ENCODE data around the gene CLDN3. TPM values are rescaled to one million over a fixed set of nuclear protein-coding genes. Genes with fewer than 3 reads are reported as not detected.

Gene CLDN3
- 0.19 TPM in 1 of 2 replicates, not detected in the other for total RNA-seq
- long read RNA-seq, result 0 reads

GRCh38 chr7:73770002-73770859 lies at the start of gene CLDN3:
TSS of gene CLDN3 (minus strand) at chr7:73770270. CDS start at chr7:73770049, 221 bp downstream.
- Mint-ChIP-seq H3K27me3 (ENCODE audit: low read depth) (peaks cover 57% of the 10 kb centered on the region), H3K36me3 (ENCODE audit: low read depth) (no peaks in the 10 kb centered on the region), H3K4me3 (no peak within 1 kb of the TSS), H3K9me3 (no peaks in the 10 kb centered on the region), H3K4me1 (no peaks in the 10 kb centered on the region), H3K27ac (ENCODE audit: unreplicated experiment) (no peak within 1 kb of the TSS)
- TF ChIP-seq CTCF (conservative IDR thresholded peaks at IDR 0.05), result no peak
- no peak for DNase-seq (ENCODE audit: low read depth, low spot score)

GRCh38 chr7:73817121-73817520 lies 47.1 kb upstream of the CLDN3 start:
- Mint-ChIP-seq H3K4me1 (peaks cover 4% of the 10 kb centered on the region), H3K9me3 (no peaks in the 10 kb centered on the region), H3K27me3 (ENCODE audit: low read depth) (peaks cover 2% of the 10 kb centered on the region), H3K27ac (ENCODE audit: unreplicated experiment) (no peak overlapping the region), H3K4me3 (no peak overlapping the region), H3K36me3 (ENCODE audit: low read depth) (no peaks in the 10 kb centered on the region)
- no peak for TF ChIP-seq CTCF (conservative IDR thresholded peaks at IDR 0.05)
- no peak for DNase-seq (ENCODE audit: low read depth, low spot score)

GRCh38 chr7:73815436-73815835 lies 45.4 kb upstream of the CLDN3 start:
- Mint-ChIP-seq H3K27ac (ENCODE audit: unreplicated experiment) (no peak overlapping the region), H3K4me3 (no peak overlapping the region), H3K4me1 (no peaks in the 10 kb centered on the region), H3K36me3 (ENCODE audit: low read depth) (no peaks in the 10 kb centered on the region), H3K27me3 (ENCODE audit: low read depth) (peaks cover 4% of the 10 kb centered on the region), H3K9me3 (no peaks in the 10 kb centered on the region)
- TF ChIP-seq CTCF (conservative IDR thresholded peaks at IDR 0.05), result no peak
- DNase-seq (ENCODE audit: low read depth, low spot score), result no peak

GRCh38 chr7:73812996-73813395 lies 42.9 kb upstream of the CLDN3 start:
- no peak for TF ChIP-seq CTCF (conservative IDR thresholded peaks at IDR 0.05)
- Mint-ChIP-seq H3K4me1 (no peaks in the 10 kb centered on the region), H3K9me3 (no peaks in the 10 kb centered on the region), H3K27me3 (ENCODE audit: low read depth) (peaks cover 5% of the 10 kb centered on the region), H3K27ac (ENCODE audit: unreplicated experiment) (no peak overlapping the region), H3K36me3 (ENCODE audit: low read depth) (no peaks in the 10 kb centered on the region), H3K4me3 (no peak overlapping the region)
- DNase-seq (ENCODE audit: low read depth, low spot score), result no peak

GRCh38 chr7:73811760-73812168 lies 41.7 kb upstream of the CLDN3 start:
- Mint-ChIP-seq H3K27ac (ENCODE audit: unreplicated experiment) (no peak overlapping the region), H3K4me3 (no peak overlapping the region), H3K36me3 (ENCODE audit: low read depth) (no peaks in the 10 kb centered on the region), H3K4me1 (no peaks in the 10 kb centered on the region), H3K27me3 (ENCODE audit: low read depth) (peaks cover 4% of the 10 kb centered on the region), H3K9me3 (no peaks in the 10 kb centered on the region)
- DNase-seq (ENCODE audit: low read depth, low spot score), result peak; percentile 59
- TF ChIP-seq CTCF (conservative IDR thresholded peaks at IDR 0.05), result peak; percentile 79

All from neural crest cell (in vitro differentiated cells).